HG02981 (cell line): ENCODE measurements around the gene CDH4.

ENCODE experiments used
- ATAC-seq: cut with Tn5 transposase; IDR thresholded peaks from one replicate; pipeline ENCODE4 v1.9.1; 2021; ENCODE audit warnings: mild to moderate bottlenecking, moderate library complexity; ENCODE audit not compliant: unreplicated experiment

The CDH4 gene

DNA sequence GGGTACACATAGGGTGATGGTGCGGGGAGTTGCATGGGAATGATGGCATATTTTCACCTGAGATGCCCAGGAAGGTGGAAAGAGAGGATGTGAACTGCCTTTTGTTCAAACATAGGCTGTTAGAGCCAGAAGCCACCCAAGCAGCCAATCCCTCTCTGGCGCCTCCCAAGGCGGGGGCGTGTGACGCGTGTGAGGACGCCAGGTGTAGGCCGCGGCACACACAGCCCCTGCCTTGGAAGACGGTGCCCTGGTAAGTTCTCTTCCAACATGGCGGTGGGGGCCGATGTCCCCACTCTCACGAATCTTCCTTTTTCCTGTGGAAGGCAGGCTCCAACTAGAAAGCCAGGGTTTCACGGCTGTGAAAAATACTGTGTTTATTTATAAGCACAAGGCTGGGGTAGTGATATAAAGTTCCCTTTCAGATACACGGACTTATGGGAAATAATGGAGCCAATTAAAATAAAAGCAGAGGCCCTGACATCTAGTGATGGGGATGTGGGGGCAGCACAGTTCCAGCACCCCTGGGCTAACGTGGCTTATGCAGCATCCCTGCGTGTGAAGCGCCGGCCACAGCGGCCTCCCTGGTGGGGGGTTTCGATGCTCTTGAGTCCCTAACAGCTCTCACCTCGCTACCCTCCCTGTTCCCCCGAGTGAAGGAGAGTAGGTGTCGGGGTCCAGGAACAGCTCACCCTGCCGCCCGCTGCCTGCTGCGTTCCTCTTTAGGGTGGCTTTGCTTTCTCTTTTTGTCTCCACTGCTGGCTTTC lies 28.3 kb downstream of the CDH4 start:
- no peak for ATAC-seq

DNA sequence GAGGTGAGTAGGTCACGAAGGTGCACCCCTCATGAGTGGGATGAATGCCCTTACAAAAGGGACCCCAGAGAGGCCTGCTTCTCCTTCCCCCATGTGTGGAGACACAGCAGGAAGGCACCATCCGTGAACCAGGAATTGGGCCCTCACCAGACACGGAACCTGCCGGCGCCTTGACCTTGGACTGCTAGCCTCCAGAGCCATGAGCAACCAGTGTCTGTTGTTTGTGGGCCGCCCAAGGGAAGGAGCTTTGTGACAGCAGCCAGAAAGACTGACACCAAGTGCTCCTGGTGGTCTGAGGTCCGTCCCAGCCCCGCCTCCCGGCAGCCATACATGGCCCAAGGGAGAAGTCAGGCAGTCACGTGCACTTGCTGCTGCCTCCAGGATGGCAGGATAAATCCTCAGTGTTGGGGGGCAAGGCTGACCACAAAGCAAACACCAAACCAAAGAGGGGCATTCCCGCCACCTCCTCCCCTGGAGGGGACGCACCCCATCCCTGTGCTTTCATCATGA lies 29.3 kb downstream of the CDH4 start:
- no peak for ATAC-seq

DNA sequence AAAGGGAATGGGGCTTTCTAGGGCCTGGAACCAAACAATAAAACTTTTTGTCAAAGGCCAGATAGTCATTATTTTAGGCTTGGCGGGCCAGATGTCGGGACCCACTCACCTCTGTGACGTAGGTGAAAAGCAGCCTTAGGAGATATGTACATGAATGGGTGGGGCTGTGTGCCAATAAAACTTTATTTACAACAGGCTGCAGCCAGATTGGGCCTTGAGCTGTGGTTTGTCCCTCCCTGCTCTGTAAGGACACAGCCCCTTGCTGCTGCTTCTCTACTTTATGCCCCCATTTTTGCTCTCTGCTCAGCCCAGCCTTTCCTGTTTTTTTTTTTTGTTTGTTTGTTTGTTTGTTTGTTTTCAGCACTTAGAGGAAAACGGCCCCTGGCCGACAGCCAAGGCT lies 32.7 kb downstream of the CDH4 start:
- no peak for ATAC-seq

DNA sequence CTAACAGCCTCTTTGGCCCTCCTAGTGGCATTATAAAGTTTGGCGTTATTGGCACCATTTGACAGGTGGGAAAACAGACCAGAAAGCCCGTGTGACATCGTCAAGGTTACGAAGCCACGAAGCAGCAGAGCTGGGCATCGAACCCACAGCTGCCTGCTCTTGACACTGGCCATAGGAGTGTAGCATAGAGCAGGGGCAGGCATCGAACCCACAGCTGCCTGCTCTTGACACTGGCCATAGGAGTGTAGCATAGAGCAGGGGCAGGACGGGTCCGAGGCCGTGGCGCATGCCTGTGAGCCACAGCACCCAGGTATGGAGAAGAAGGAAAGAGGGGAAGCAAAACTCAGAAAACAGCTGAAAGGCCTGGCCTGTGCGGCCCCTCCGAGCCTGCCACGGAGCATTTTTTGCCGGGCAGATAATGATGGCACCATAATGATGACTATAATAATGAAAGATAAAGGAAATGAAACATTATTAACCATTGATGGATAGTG lies 33.1 kb downstream of the CDH4 start:
- no peak for ATAC-seq

- no peak for ATAC-seq
Measured at GRCh38 chr20:61285691-61286090, 33.6 kb downstream of the CDH4 start.

DNA sequence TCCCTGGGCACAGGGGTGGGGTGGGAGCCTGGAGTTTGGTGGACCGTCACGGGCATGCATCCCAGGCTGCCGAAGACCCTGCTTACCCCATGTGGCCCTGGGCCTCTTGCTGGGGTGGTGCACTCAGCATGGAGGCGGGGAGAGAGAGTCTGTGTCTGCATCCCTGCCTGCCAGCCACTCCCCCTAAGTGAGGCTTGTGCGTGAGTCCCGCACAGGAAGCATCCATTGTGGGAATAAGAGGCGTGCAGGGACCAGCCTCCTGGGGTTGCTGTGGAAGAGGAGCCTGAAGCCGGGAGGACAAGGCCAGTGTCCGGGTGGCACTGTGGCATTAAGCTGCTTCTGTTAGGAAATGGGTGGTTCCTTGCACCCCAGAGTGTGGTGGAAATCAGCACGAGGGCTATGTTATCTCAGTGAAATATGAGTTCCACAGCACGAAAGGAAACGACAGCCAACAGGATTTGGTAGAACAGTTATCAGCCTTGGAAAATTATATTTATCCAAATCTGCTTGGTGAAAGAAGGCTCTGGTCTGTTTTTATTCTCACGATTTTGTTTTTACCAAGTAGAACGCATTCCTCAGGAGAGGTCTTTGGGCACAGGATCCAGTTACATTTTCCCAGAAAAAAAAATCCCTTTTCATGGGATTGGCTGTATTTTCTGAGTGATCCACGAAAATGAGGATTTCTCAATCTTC lies 35.7 kb downstream of the CDH4 start:
- no peak for ATAC-seq

- no peak for ATAC-seq
Measured at GRCh38 chr20:61288331-61288784, 36.3 kb downstream of the CDH4 start.

DNA sequence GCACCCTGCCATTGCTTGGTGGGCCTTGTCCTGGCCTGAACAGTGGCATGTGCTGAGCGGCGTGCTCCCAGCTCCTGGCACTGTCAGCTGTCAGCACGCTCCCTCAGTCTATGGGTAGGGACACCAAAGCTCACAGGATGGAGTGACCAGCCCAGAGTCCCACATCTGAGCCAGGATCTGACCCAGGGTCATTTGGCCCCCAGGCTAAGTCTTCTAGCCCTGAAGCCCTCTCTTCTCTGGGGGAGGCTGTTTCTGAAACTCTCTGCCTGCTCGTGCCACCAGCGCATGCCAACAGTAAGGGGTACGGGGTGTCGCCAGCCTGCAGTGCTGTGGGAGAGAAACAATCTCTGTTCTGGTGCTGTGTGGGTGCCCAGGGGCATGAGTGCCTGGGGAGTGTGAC lies 37.1 kb downstream of the CDH4 start:
- ATAC-seq, result no peak

GRCh38 chr20:61290721-61291120 lies 38.7 kb downstream of the CDH4 start:
- ATAC-seq, result no peak

GRCh38 chr20:61291166-61291829 lies 39.2 kb downstream of the CDH4 start:
- no peak for ATAC-seq

GRCh38 chr20:61292391-61292790 lies 40.3 kb downstream of the CDH4 start:
- no peak for ATAC-seq

DNA sequence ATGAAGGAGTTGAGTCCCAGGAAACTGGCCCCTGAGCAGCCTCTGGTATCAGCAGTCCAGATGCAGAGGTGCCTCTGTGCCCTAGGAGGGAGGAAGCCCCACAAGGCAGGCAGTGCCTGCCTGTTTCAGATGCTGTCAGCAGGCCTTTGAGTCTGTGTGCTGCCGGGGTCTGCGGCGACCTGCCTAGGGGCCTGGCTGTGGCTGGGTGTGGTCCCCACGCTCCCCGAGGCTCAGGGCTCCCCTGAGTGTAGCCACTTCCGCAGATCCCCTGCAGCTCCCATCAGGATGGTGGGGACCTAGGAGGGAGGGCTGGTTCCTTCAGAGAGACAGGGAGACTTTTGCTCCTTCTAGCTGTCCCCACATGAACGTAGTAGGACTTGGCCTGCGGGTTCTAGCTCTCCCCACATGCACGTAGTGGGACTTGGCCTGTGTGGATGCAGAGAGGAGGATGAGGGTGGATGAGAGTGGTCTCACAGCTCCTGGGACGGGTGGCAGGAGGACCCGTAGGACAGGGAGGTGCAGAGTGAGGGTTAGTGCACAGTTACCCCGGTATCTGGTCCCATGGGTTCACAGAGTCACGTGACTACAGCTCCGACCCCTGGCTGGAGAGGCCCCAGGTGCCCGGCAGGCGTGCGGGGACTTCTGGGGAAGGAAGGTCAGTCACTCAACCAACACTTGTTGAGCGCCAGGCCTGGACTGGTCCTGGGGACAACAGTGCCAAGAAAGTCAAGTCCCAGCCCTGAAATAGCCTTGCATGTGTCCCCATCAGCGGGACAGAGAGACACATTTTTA lies 41.0 kb downstream of the CDH4 start:
- ATAC-seq, result no peak

GRCh38 chr20:61293951-61294350 lies 41.9 kb downstream of the CDH4 start:
- no peak for ATAC-seq

GRCh38 chr20:61295249-61295648 lies 43.2 kb downstream of the CDH4 start:
- ATAC-seq, result no peak

DNA sequence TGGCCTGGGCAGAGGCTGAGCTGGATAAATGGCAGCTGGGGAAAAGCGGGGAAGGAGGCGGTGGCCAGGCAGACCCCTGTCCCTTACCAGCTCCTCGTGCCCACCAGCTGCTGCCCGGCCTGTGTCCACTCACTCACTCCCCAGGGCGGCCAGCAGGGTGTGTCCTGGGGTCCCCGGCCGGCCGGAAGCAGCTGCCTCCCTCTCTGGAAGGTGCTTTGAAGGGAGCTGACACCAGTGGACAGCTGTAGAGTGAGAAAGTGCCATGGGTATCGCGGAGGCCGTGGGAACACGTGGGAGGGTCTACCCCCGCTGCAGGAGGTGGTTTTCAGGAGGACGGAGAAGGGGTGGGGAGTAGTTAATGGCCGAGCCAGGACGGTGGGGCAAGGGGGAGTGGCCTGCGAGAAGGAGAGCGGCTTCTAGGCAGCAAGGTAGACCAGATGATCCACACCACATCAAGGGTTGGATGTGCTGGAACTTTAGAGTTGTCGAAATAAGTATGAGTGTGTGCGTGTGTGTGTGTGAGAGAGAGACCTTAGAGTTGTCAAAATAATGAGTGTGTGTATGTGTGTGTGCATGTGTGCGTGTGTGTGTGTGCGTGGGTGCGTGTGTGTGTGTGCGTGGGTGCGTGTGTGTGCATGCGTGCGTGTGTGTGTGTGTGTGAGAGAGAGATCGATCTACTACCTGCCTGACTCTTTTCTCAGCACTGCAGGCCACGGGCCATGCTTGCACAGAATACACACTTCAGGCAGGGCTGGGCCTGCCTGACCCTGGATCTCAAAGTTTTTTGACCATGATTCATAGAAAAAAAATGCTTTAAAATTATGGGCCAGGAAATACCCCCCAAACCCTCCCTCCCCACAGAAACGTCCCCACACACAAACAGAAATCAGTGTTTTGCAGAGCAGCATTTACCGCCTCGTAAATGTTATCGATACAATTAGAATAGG lies 43.9 kb downstream of the CDH4 start:
- ATAC-seq, result no peak

DNA sequence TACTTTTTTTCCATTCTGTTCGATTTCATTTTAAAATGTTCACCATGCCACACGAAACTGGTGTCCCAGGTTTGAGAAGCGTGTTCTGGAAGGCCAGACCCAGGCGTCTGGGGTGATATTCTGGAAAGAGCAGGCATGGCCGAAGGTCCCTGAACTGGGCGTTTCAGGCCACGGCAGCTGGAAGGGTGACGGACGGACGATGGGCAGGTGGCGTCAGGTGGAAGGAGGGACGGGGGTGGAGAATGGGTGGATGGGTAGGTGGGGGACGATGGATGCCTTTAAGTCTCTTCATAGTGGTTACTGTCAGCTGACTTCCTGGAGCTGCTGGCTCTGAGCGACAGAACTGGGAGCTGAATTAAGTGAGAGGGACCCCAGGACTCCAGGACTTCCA lies 44.6 kb downstream of the CDH4 start:
- ATAC-seq, result no peak

GRCh38 chr20:61297491-61297890 lies 45.4 kb downstream of the CDH4 start:
- no peak for ATAC-seq

DNA sequence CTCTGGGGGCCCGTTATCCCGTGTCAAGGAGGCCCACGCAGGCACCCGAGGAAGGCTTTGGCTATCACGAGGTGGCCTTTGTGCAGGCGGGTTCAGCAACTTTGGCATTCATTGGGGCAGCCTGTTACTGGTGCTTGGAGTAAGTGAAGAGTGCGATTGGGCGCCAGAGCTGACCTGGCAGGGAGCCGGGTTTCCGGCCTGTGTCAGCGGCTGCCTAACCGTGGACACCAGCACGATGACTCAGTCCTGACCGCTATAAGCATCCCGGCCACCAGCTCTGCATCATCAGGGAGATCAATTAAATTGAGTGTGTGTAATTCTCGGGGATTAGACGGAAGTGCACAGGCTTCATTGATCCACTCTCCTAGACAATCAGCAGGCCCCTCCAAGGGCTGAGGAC lies 45.9 kb downstream of the CDH4 start:
- no peak for ATAC-seq

DNA sequence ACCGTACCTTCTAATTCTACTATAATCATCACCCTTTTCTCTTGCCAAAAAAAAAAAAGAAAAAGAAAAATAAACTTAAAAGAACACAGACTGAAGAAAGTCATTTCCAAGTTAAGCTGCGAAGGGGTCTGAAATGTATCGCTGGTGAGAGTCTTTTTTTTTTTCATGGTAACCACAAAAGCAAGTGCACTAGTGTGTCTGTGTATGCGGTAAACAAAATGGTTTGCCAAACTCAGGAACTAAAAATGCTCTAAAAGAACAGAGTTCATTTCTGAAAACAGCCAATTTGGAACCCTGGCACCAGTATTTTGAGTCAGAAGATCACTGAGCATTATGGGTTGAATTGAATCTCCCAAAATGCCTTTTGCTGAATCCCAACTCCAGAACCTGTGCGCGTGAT lies 46.6 kb downstream of the CDH4 start:
- no peak for ATAC-seq

GRCh38 chr20:61299104-61299503 lies 47.0 kb downstream of the CDH4 start:
- ATAC-seq, result no peak
